K562 (cell line): Measurements from ENCODE around the gene NPAS3. TPM values are rescaled to one million over a fixed set of nuclear protein-coding genes. Genes with fewer than 3 reads are reported as not detected.

ENCODE experiments used
- ATF7 ChIP-seq: fragments of 450-650 bp; IDR thresholded peaks from 2 replicates; pipeline ENCODE4 v1.7.1; 2014; ENCODE audit warnings: mild to moderate bottlenecking, moderate library complexity
- BDP1 ChIP-seq: IDR thresholded peaks from 3 replicates; pipeline ENCODE4 v1.6.1; 2011; ENCODE audit not compliant: insufficient read length, insufficient read depth
- BRF1 ChIP-seq: IDR thresholded peaks from 3 replicates; pipeline ENCODE4 v1.6.1; 2011; ENCODE audit warnings: borderline replicate concordance, mild to moderate bottlenecking; ENCODE audit not compliant: insufficient read length; ENCODE audit errors: extremely low read depth
- C11orf30 ChIP-seq: fragments of 450-650 bp; IDR thresholded peaks from 2 replicates; pipeline ENCODE4 v1.6.1; 2016; ENCODE audit warnings: low read depth, mild to moderate bottlenecking
- CHD1 ChIP-seq: fragments of 200-600 bp; sonication (generic); IDR thresholded peaks from one replicate; pipeline ENCODE4 v1.6.1; 2012; ENCODE audit warnings: mild to moderate bottlenecking, moderate library complexity, low read length, inconsistent platforms
- EP400 ChIP-seq: fragments of 450-650 bp; IDR thresholded peaks from 2 replicates; pipeline ENCODE4 v1.6.1; 2017; ENCODE audit warnings: antibody characterized with exemption, mild to moderate bottlenecking, moderate library complexity
- ESRRB ChIP-seq: fragments of 250-450 bp; sonication (Bioruptor Pico); IDR thresholded peaks from 2 replicates; pipeline ENCODE4 v1.5.0; 2020; ENCODE audit warnings: mild to moderate bottlenecking, moderate library complexity, borderline replicate concordance
- HNRNPLL ChIP-seq: fragments of 200-400 bp; formaldehyde crosslinking; IDR thresholded peaks from 2 replicates; pipeline ENCODE4 v1.6.1; 2017; ENCODE audit warnings: low read length, low read depth, mild to moderate bottlenecking; ENCODE audit not compliant: poor library complexity, severe bottlenecking
- KAT2B ChIP-seq: IDR thresholded peaks from one replicate; pipeline ENCODE4 v1.6.1; 2012; ENCODE audit warnings: low read depth, mild to moderate bottlenecking, control low read depth, inconsistent platforms, low read length, moderate library complexity
- KHSRP ChIP-seq: fragments of 450-650 bp; IDR thresholded peaks from 2 replicates; pipeline ENCODE4 v1.6.1; 2017
- L3MBTL2 ChIP-seq: fragments of 450-650 bp; IDR thresholded peaks from 2 replicates; pipeline ENCODE4 v1.6.1; 2016; ENCODE audit warnings: mild to moderate bottlenecking, moderate library complexity
- SETDB1 ChIP-seq: IDR thresholded peaks from one replicate; pipeline ENCODE4 v1.6.1; 2012; ENCODE audit warnings: low read length, control low read depth, inconsistent platforms
- SMARCB1 ChIP-seq: IDR thresholded peaks from 2 replicates; pipeline ENCODE4 v1.6.1; 2011; ENCODE audit warnings: improper control_type of control experiment, low read depth; ENCODE audit not compliant: insufficient read length
- SMC3 ChIP-seq: conservative IDR thresholded peaks from 2 replicates; pipeline ENCODE4 v1.6.1; 2011; ENCODE audit warnings: low read depth, low read length, improper control_type of control experiment; ENCODE audit not compliant: insufficient read depth
- STAT5A ChIP-seq: IDR thresholded peaks from 2 replicates; pipeline ENCODE4 v1.6.1; 2012; ENCODE audit warnings: low read length, inconsistent platforms, borderline replicate concordance
- THRAP3 ChIP-seq: fragments of 450-650 bp; IDR thresholded peaks from 2 replicates; pipeline ENCODE4 v1.6.1; 2016; ENCODE audit warnings: mild to moderate bottlenecking, inconsistent platforms, borderline replicate concordance
- YY1 ChIP-seq, 3 experiments: IDR thresholded peaks; 2 replicates each; pipeline ENCODE4 v1.6.1; 2011; ENCODE audit warnings: low read length in 2 of 3, mild to moderate bottlenecking in 2 of 3, moderate library complexity in 2 of 3, borderline replicate concordance in 1 of 3, control low read depth in 1 of 3, low read depth in 1 of 3; ENCODE audit not compliant: insufficient read depth in 3 of 3, insufficient replicate concordance in 2 of 3, control insufficient read depth in 1 of 3, insufficient read length in 1 of 3; ENCODE audit errors: extremely low read depth in 1 of 3
- ZNF3 ChIP-seq: fragments of 250-450 bp; sonication (Bioruptor Pico); IDR thresholded peaks from 2 replicates; pipeline ENCODE4 v1.5.0; 2021; ENCODE audit warnings: mild to moderate bottlenecking, moderate library complexity
- ZNF316 ChIP-seq: fragments of 450-650 bp; IDR thresholded peaks from 2 replicates; pipeline ENCODE4 v1.6.1; 2016
- ZNF408 ChIP-seq: fragments of 250-450 bp; sonication (Bioruptor Pico); IDR thresholded peaks from 2 replicates; pipeline ENCODE4 v1.4.0; 2020; ENCODE audit warnings: low read depth, mild to moderate bottlenecking, moderate library complexity
- ZNF76 ChIP-seq: fragments of 250-450 bp; sonication (Bioruptor Pico); IDR thresholded peaks from 2 replicates; pipeline ENCODE4 v1.4.0; 2020; ENCODE audit warnings: mild to moderate bottlenecking, moderate library complexity, borderline replicate concordance
- polyA plus RNA-seq, 8 experiments: library from polyadenylated mRNA; depleted of rRNA in 4 of 8; stranded (reverse) in 5 of 8; unstranded in 3 of 8; fragments of >200 nt; fragmentation: Nextera tagmentation in 2 of 8; fragmentation: Illumina TruSeq in 1 of 8; extraction: Ambion mirVana in 2 of 8; extraction: Trizol in 1 of 8; gene quantifications; 2 replicates each; pipeline versions ENCODE4 v1.2.1 to v1.2.3, GENCODE V29; 2011 to 2014; ENCODE audit warnings: inconsistent platforms in 1 of 8, missing spikeins in 1 of 8
- total RNA-seq, 7 experiments: library from RNA; depleted of rRNA in 6 of 7; stranded (reverse); fragments of >200 nt in 6 of 7; fragmentation: Illumina TruSeq in 2 of 7; extraction: Trizol in 2 of 7; gene quantifications; 2 replicates each; pipeline versions ENCODE4 v1.2.1 to v1.2.3, GENCODE V29; 2011 to 2021; ENCODE audit warnings: low replicate concordance in 1 of 7
- TF ChIP-seq, protein P1 (sequence below): sonication (generic); formaldehyde crosslinking; IDR thresholded peaks from 2 replicates; pipeline ENCODE4 v1.8.0; 2022; ENCODE audit warnings: mild to moderate bottlenecking, missing genetic modification reagents, borderline replicate concordance
- TF ChIP-seq, protein P2 (sequence below): fragments of 450-650 bp; formaldehyde crosslinking; IDR thresholded peaks from 2 replicates; pipeline ENCODE4 v1.4.0; 2022; ENCODE audit warnings: missing genetic modification characterization
- TF ChIP-seq, protein P3 (sequence below): sonication (generic); formaldehyde crosslinking; IDR thresholded peaks from 2 replicates; pipeline ENCODE4 v1.8.1; 2023; ENCODE audit warnings: mild to moderate bottlenecking, missing genetic modification reagents

Gene NPAS3
- total and polyA plus RNA-seq, 9 of the 15 experiments (the other 6 are each of a cell fraction or from before 2014, with no cell fraction given): 0.04 TPM; not detected in 8

DNA sequence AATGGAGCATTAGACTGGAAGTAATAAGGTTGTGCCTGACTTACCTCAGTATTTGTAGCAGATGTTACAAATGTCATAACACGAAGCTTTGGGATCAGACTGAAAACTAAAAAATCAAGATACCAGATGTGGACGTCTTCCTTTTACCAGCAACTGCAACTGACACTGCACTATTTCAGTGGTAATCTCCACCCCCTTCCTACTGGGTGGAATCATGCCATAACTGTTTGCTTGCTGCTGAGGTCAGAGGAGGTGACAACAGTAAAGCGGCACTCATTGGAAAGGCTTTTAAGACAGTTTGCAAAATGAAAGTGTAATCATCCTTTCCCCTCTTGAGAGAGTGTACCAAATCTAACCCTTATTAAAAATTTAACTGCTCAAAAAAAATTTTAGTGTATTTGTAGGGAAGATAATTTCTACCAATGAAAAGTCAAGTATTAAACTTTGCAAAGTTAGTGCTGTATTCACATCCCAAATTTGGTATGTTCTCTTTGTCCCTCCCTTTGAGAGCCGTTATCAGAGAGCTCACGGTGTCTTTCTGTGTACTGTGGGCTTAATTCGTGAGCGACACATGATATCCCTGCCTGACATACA is 420.7 kb downstream of the NPAS3 start (continued):
- TF ChIP-seq, protein P1, sequence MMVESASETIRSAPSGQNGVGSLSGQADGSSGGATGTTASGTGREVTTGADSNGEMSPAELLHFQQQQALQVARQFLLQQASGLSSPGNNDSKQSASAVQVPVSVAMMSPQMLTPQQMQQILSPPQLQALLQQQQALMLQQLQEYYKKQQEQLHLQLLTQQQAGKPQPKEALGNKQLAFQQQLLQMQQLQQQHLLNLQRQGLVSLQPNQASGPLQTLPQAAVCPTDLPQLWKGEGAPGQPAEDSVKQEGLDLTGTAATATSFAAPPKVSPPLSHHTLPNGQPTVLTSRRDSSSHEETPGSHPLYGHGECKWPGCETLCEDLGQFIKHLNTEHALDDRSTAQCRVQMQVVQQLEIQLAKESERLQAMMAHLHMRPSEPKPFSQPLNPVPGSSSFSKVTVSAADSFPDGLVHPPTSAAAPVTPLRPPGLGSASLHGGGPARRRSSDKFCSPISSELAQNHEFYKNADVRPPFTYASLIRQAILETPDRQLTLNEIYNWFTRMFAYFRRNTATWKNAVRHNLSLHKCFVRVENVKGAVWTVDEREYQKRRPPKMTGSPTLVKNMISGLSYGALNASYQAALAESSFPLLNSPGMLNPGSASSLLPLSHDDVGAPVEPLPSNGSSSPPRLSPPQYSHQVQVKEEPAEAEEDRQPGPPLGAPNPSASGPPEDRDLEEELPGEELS: no peak
- TF ChIP-seq CHD1 (no peak), ZNF408 (no peak), THRAP3 (no peak), BDP1 (no peak), SMC3 (no peak), EP400 (0 out of 2 replicates have a peak, but pooled peaks have one; percentile 16), KHSRP (no peak), ZNF3 (no peak), KAT2B (no peak), STAT5A (no peak), YY1 (IDR thresholded peaks at IDR 0.05; ENCODE audit: borderline replicate concordance in 1 of 3, control insufficient read depth in 1 of 3, extremely low read depth in 1 of 3, insufficient read depth in 3 of 3, insufficient read length in 1 of 3, insufficient replicate concordance in 2 of 3, low read depth in 1 of 3, low read length in 2 of 3) (no peak), ZNF316 (peak; percentile 45; the same call in 1 of the 2 replicates), ATF7 (peak; percentile 32; the same call in 1 of the 2 replicates), ESRRB (CRISPR knock-in tag) (no peak), SETDB1 (no peak), ZNF76 (CRISPR knock-in tag) (no peak), BRF1 (no peak), SMARCB1 (no peak), L3MBTL2 (peak; percentile 30; the same call in 1 of the 2 replicates), C11orf30 (peak; percentile 31; the same call in 1 of the 2 replicates), HNRNPLL (no peak)
- TF ChIP-seq, protein P2, sequence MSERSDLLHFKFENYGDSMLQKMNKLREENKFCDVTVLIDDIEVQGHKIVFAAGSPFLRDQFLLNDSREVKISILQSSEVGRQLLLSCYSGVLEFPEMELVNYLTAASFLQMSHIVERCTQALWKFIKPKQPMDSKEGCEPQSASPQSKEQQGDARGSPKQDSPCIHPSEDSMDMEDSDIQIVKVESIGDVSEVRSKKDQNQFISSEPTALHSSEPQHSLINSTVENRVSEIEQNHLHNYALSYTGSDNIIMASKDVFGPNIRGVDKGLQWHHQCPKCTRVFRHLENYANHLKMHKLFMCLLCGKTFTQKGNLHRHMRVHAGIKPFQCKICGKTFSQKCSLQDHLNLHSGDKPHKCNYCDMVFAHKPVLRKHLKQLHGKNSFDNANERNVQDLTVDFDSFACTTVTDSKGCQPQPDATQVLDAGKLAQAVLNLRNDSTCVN: no peak
- TF ChIP-seq, protein P3, sequence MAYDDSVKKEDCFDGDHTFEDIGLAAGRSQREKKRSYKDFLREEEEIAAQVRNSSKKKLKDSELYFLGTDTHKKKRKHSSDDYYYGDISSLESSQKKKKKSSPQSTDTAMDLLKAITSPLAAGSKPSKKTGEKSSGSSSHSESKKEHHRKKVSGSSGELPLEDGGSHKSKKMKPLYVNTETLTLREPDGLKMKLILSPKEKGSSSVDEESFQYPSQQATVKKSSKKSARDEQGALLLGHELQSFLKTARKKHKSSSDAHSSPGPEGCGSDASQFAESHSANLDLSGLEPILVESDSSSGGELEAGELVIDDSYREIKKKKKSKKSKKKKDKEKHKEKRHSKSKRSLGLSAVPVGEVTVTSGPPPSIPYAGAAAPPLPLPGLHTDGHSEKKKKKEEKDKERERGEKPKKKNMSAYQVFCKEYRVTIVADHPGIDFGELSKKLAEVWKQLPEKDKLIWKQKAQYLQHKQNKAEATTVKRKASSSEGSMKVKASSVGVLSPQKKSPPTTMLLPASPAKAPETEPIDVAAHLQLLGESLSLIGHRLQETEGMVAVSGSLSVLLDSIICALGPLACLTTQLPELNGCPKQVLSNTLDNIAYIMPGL (CRISPR knock-in tag): no peak
